Heart left ventricle (tissue), 16 donors: ENCODE data around the gene RAB1B. TPM values are rescaled to one million over a fixed set of nuclear protein-coding genes. Genes with fewer than 3 reads are reported as not detected.

Experiments
- ATAC-seq, 4 donors: fragments of 200-7000 bp; cut with Tn5 transposase; one replicate each; pipeline ENCODE4 v1.9.1; 2020 to 2022; ENCODE audit warnings: moderate library complexity in 4 of 4, mild to moderate bottlenecking in 3 of 4, moderate number of reproducible peaks in 1 of 4
- DNase-seq, 5 donors: peaks; one replicate each; pipeline ENCODE4 v3.0.0-alpha.2; 2020
- H3K27ac ChIP-seq, 12 donors: fragments of 200-600 bp; sonication (generic) in 4 of 12; one replicate each; pipeline versions ENCODE4 v1.5.0 to v1.8.0; 2016 to 2022; ENCODE audit warnings: mild to moderate bottlenecking in 2 of 12
- H3K27me3 ChIP-seq, 9 donors: fragments of 200-600 bp; sonication (generic) in 2 of 9; one replicate each; pipeline versions ENCODE4 v1.5.1 to v1.8.0; 2016 to 2022; ENCODE audit warnings: mild to moderate bottlenecking in 3 of 9
- H3K36me3 ChIP-seq, 9 donors: fragments of 200-600 bp; sonication (generic) in 2 of 9; one replicate each; pipeline versions ENCODE4 v1.5.0 to v1.8.0; 2018 to 2022; ENCODE audit warnings: mild to moderate bottlenecking in 2 of 9
- H3K4me1 ChIP-seq, 12 donors: fragments of 200-600 bp; sonication (generic) in 4 of 12; one replicate each; pipeline versions ENCODE4 v1.5.0 to v1.8.0; 2016 to 2022; ENCODE audit warnings: mild to moderate bottlenecking in 3 of 12
- H3K4me3 ChIP-seq, 12 donors: fragments of 200-600 bp; sonication (generic) in 4 of 12; one replicate each; pipeline versions ENCODE4 v1.5.0 to v1.8.0; 2017 to 2022; ENCODE audit warnings: mild to moderate bottlenecking in 9 of 12, moderate library complexity in 4 of 12
- H3K9me3 ChIP-seq, 12 donors: fragments of 200-600 bp; sonication (generic) in 4 of 12; one replicate each; pipeline versions ENCODE4 v1.5.0 to v1.8.0; 2016 to 2022; ENCODE audit warnings: mild to moderate bottlenecking in 1 of 12
- CTCF ChIP-seq, 12 donors: fragments of 200-600 bp; sonication (generic) in 4 of 12; IDR thresholded peaks; one replicate each; pipeline versions ENCODE4 v1.5.0 to v1.8.0; 2018 to 2022; ENCODE audit warnings: antibody characterized with exemption in 12 of 12, mild to moderate bottlenecking in 5 of 12
- POLR2A ChIP-seq, 2 donors: fragments of 450-650 bp; IDR thresholded peaks; one replicate each; pipeline ENCODE4 v1.6.1; 2017; ENCODE audit warnings: antibody characterized with exemption in 2 of 2, mild to moderate bottlenecking in 2 of 2, moderate library complexity in 2 of 2
- WGBS, 4 donors: extraction: QIAGEN DNeasy Blood & Tissue Kit in 2 of 4; methylation state at CpG; one replicate each; pipeline versions ENCODE4 v1.1.5 to v1.1.7; 2013 to 2018; 5-methylcytosine and 5-hydroxymethylcytosine counted together
- intact Hi-C, 10 donors: fragments of 100-400 bp; cut with DNase I; formaldehyde crosslinking; loops; one replicate each; pipeline versions ENCODE4 v1.11.1 to v1.14.2; 2022
- polyA plus RNA-seq, 2 donors: library from polyadenylated mRNA; stranded (reverse); fragments of 200-250 nt; gene quantifications; one replicate each; pipeline ENCODE4 v1.2.3, GENCODE V29; 2013
- total RNA-seq, 9 donors: library from RNA; depleted of rRNA in 2 of 9; stranded (reverse); fragments of >200 nt in 2 of 9; fragmentation: NEBNext Ultra II Directional in 3 of 9; extraction: Animal tissue kit (Norgen Biotek cat#: 25700) in 3 of 9; gene quantifications; one replicate each; pipeline versions ENCODE4 v1.1.0 to v1.2.4, GENCODE V29; 2016 to 2023
- donor health status: ischemic (EF 13 %, LVEDD 7.1; RV severe dilation, severe dysfunction).
- donor health status: healthy with polysubstance abuse.
- donor health status: DM: no; HTN: yes; CAD: no.
- donor health status: DM: no; HTN: no; CAD: no.
- donor health status: ischemic (EF 25% LVEDD 6.9; RV normal size, moderate dysfunction).
- donor health status: ischemic (EF 25% LVEDD 5.7; RV mildly dilated, moderate dysfunction).
- donor health status: healthy.
- donor health status: DM: yes; HTN: yes; CAD: no.
- donor health status: ischemic (EF 35%, LVEDD 5.7; RV mildly dilated, moderate dysfunction).
- donor health status: nonischemic (EF 11% LVEDD 7.7; RV severe dilation, severe dysfunction).
- donor health status: DM: yes; HTN: yes; CAD: no.
- donor health status: PGD.
- donor health status: ischemic (EF 29% LVEDD 5.4; RV normal size, mild dysfunction).
- donor health status: nonischemic (EF 23%, LVEDD 6.1; RV moderate dilation, normal function).

The RAB1B gene
- total and polyA plus RNA-seq, 11 donors: 111 to 178 (median 135) TPM

- intact Hi-C loops: loop anchor here in 5 of 10 donors (2.0 to 10.0 kb wide), 2 partner anchors 37 to 405 kb away; partner anchors contain the start of gene CFL1 (in 1 of the 5)
- no peak for TF ChIP-seq CTCF (IDR thresholded peaks at IDR 0.05)
- TF ChIP-seq POLR2A (IDR thresholded peaks at IDR 0.05): no peak
- ATAC-seq: no peak
- H3K27ac ChIP-seq: no peak overlapping the region
- DNase-seq: no peak
- peaks cover 0 to 55% (median 29%) of the 10 kb centered on the region in 9 donors for H3K36me3 ChIP-seq
- WGBS, 4 donors: 84 to 99% (median 97%) methylated on average over 4 of the region's 4 CpGs
- peaks cover 0 to 7% (median 0%) of the 10 kb centered on the region in 9 donors for H3K27me3 ChIP-seq
- H3K4me1 ChIP-seq: peaks cover 0 to 17% (median 12%) of the 10 kb centered on the region in 12 donors
- H3K9me3 ChIP-seq: no peaks in the 10 kb centered on the region
- H3K4me3 ChIP-seq: no peak overlapping the region
These were observed 8.5 kb upstream of the RAB1B start for GRCh38 chr11:66259956-66260355.

GRCh38 chr11:66261578-66261977 is 6.9 kb upstream of the RAB1B start:
- intact Hi-C loops: loop anchor here in 1 of 10 donors (10.0 kb wide), 1 partner anchor 407 kb away; the partner anchor contains the start of gene CFL1
- H3K4me1 ChIP-seq: peaks cover 0 to 20% (median 14%) of the 10 kb centered on the region in 12 donors
- TF ChIP-seq POLR2A (IDR thresholded peaks at IDR 0.05) (no peak), CTCF (IDR thresholded peaks at IDR 0.05) (no peak)
- H3K36me3 ChIP-seq: peaks cover 0 to 59% (median 29%) of the 10 kb centered on the region in 9 donors
- H3K27ac ChIP-seq: no peak overlapping the region
- DNase-seq (no peak), ATAC-seq (no peak)
- no peaks in the 10 kb centered on the region for H3K9me3 ChIP-seq
- 93 to 96% (median 95%) methylated on average over 7 to 16 of the region's 16 CpGs for WGBS, 4 donors
- H3K27me3 ChIP-seq: peaks cover 0 to 7% (median 0%) of the 10 kb centered on the region in 9 donors
- H3K4me3 ChIP-seq: no peak overlapping the region

- TF ChIP-seq POLR2A (IDR thresholded peaks at IDR 0.05) (no peak), CTCF (IDR thresholded peaks at IDR 0.05) (no peak)
- Histone ChIP-seq H3K36me3 (peaks cover 0 to 59% (median 29%) of the 10 kb centered on the region in 9 donors), H3K27me3 (peaks cover 0 to 2% (median 0%) of the 10 kb centered on the region in 9 donors), H3K4me3 (no peak overlapping the region), H3K4me1 (peaks cover 0 to 19% (median 15%) of the 10 kb centered on the region in 12 donors), H3K27ac (no peak overlapping the region), H3K9me3 (no peaks in the 10 kb centered on the region)
- intact Hi-C loops: loop anchor here in 1 of 10 donors (10.0 kb wide), 1 partner anchor 407 kb away; the partner anchor contains the start of gene CFL1
- DNase-seq (no peak), ATAC-seq (no peak)
- WGBS, 4 donors: 92 to 93% (median 92%) methylated on average over 2 to 5 of the region's 5 CpGs
These were observed 6.2 kb upstream of the RAB1B start for GRCh38 chr11:66262191-66262590.

- ATAC-seq (no peak), DNase-seq (no peak)
- no peak overlapping the region for H3K4me3 ChIP-seq
- TF ChIP-seq CTCF (IDR thresholded peaks at IDR 0.05) (no peak), POLR2A (IDR thresholded peaks at IDR 0.05) (no peak)
- intact Hi-C loops: loop anchor here in 1 of 10 donors (10.0 kb wide), 1 partner anchor 408 kb away; the partner anchor contains the start of gene CFL1
- peaks cover 0 to 18% (median 13%) of the 10 kb centered on the region in 12 donors for H3K4me1 ChIP-seq
- WGBS, 4 donors: 94% methylated on average over 11 to 12 of the region's 12 CpGs; no CpG with 5 or more reads in 1 of the 4 donors
- no peaks in the 10 kb centered on the region for H3K27me3 ChIP-seq
- peaks cover 0 to 59% (median 29%) of the 10 kb centered on the region in 9 donors for H3K36me3 ChIP-seq
- no peaks in the 10 kb centered on the region for H3K9me3 ChIP-seq
- H3K27ac ChIP-seq: no peak overlapping the region
These were observed 5.7 kb upstream of the RAB1B start for GRCh38 chr11:66262696-66263095.
